ENCODE data around the gene DUOXA1.
"Not testable (repeated sequence)": the region's sequence is repeated elsewhere in the genome, so short reads cannot be mapped to it uniquely, and the experiment has no call there.

Gene DUOXA1

GRCh38 chr15:45089712-45090373 lies 39.8 kb downstream of the DUOXA1 start:
- Mint-ChIP-seq H3K36me3 (ENCODE audit: low read depth) (no peaks in the 10 kb centered on the region), H3K4me1 (ENCODE audit: low read depth) (no peaks in the 10 kb centered on the region), H3K27me3 (ENCODE audit: low read depth) (peaks cover 21% of the 10 kb centered on the region)

GRCh38 chr15:45088801-45089711 lies 40.6 kb downstream of the DUOXA1 start:
- DNase-seq (ENCODE audit: low spot score): no peak
- Mint-ChIP-seq H3K27me3 (ENCODE audit: low read depth) (peaks cover 21% of the 10 kb centered on the region), H3K4me3 (no peak overlapping the region), H3K36me3 (ENCODE audit: low read depth) (no peaks in the 10 kb centered on the region), H3K27ac (no peak overlapping the region), H3K4me1 (ENCODE audit: low read depth) (no peaks in the 10 kb centered on the region), H3K9me3 (no peaks in the 10 kb centered on the region)

More at GRCh38 chr15:45089712-45090373, 39.8 kb downstream of the DUOXA1 start:
- Mint-ChIP-seq H3K27ac (no peak overlapping the region), H3K9me3 (no peaks in the 10 kb centered on the region), H3K4me3 (no peak overlapping the region)
- DNase-seq (ENCODE audit: low spot score): no peak

GRCh38 chr15:45087513-45087912 lies 42.2 kb downstream of the DUOXA1 start:
- Mint-ChIP-seq H3K27ac (no peak overlapping the region), H3K27me3 (ENCODE audit: low read depth) (peaks cover 21% of the 10 kb centered on the region), H3K36me3 (ENCODE audit: low read depth) (no peaks in the 10 kb centered on the region), H3K4me3 (no peak overlapping the region), H3K4me1 (ENCODE audit: low read depth) (no peaks in the 10 kb centered on the region), H3K9me3 (no peaks in the 10 kb centered on the region)
- no peak for DNase-seq (ENCODE audit: low spot score)

GRCh38 chr15:45084163-45084562 lies 45.5 kb downstream of the DUOXA1 start:
- H3K4me1 Mint-ChIP-seq (ENCODE audit: low read depth): no peaks in the 10 kb centered on the region
- no peak for DNase-seq (ENCODE audit: low spot score)
- H3K36me3 Mint-ChIP-seq (ENCODE audit: low read depth): no peaks in the 10 kb centered on the region
- no peak overlapping the region for H3K4me3 Mint-ChIP-seq
- no peaks in the 10 kb centered on the region for H3K9me3 Mint-ChIP-seq
- no peak overlapping the region for H3K27ac Mint-ChIP-seq
- peaks cover 9% of the 10 kb centered on the region for H3K27me3 Mint-ChIP-seq (ENCODE audit: low read depth)

GRCh38 chr15:45083223-45083622 lies 46.5 kb downstream of the DUOXA1 start:
- DNase-seq (ENCODE audit: low spot score): no peak
- no peaks in the 10 kb centered on the region for H3K4me1 Mint-ChIP-seq (ENCODE audit: low read depth)
- no peaks in the 10 kb centered on the region for H3K9me3 Mint-ChIP-seq
- peaks cover 7% of the 10 kb centered on the region for H3K27me3 Mint-ChIP-seq (ENCODE audit: low read depth)
- no peak overlapping the region for H3K27ac Mint-ChIP-seq
- H3K4me3 Mint-ChIP-seq: no peak overlapping the region
- H3K36me3 Mint-ChIP-seq (ENCODE audit: low read depth): no peaks in the 10 kb centered on the region

GRCh38 chr15:45082412-45082811 lies 47.3 kb downstream of the DUOXA1 start:
- H3K4me3 Mint-ChIP-seq; H3K4me1 Mint-ChIP-seq (ENCODE audit: low read depth); H3K9me3 Mint-ChIP-seq; H3K27me3 Mint-ChIP-seq (ENCODE audit: low read depth); H3K27ac Mint-ChIP-seq; DNase-seq (ENCODE audit: low spot score); H3K36me3 Mint-ChIP-seq (ENCODE audit: low read depth): not testable (repeated sequence)

GRCh38 chr15:45080593-45080992 lies 49.1 kb downstream of the DUOXA1 start:
- not testable (repeated sequence) for H3K27me3 Mint-ChIP-seq (ENCODE audit: low read depth); H3K4me1 Mint-ChIP-seq (ENCODE audit: low read depth); H3K4me3 Mint-ChIP-seq; H3K27ac Mint-ChIP-seq; H3K9me3 Mint-ChIP-seq; H3K36me3 Mint-ChIP-seq (ENCODE audit: low read depth); DNase-seq (ENCODE audit: low spot score)

- not testable (repeated sequence) for H3K9me3 Mint-ChIP-seq; H3K27ac Mint-ChIP-seq; DNase-seq (ENCODE audit: low spot score); H3K36me3 Mint-ChIP-seq (ENCODE audit: low read depth); H3K4me1 Mint-ChIP-seq (ENCODE audit: low read depth); H3K4me3 Mint-ChIP-seq; H3K27me3 Mint-ChIP-seq (ENCODE audit: low read depth)
Measured at GRCh38 chr15:45079628-45080246, 49.9 kb downstream of the DUOXA1 start.

GRCh38 chr15:45079201-45079600 lies 50.5 kb downstream of the DUOXA1 start:
- H3K9me3 Mint-ChIP-seq; H3K4me1 Mint-ChIP-seq (ENCODE audit: low read depth); H3K27me3 Mint-ChIP-seq (ENCODE audit: low read depth); DNase-seq (ENCODE audit: low spot score); H3K27ac Mint-ChIP-seq; H3K4me3 Mint-ChIP-seq; H3K36me3 Mint-ChIP-seq (ENCODE audit: low read depth): not testable (repeated sequence)

- not testable (repeated sequence) for H3K27ac Mint-ChIP-seq; DNase-seq (ENCODE audit: low spot score); H3K9me3 Mint-ChIP-seq; H3K4me1 Mint-ChIP-seq (ENCODE audit: low read depth); H3K4me3 Mint-ChIP-seq; H3K27me3 Mint-ChIP-seq (ENCODE audit: low read depth); H3K36me3 Mint-ChIP-seq (ENCODE audit: low read depth)
Measured at GRCh38 chr15:45077391-45077790, 52.3 kb downstream of the DUOXA1 start.

- H3K9me3 Mint-ChIP-seq; H3K4me1 Mint-ChIP-seq (ENCODE audit: low read depth); DNase-seq (ENCODE audit: low spot score): not testable (repeated sequence)
Measured at GRCh38 chr15:45075440-45076320, 54.0 kb downstream of the DUOXA1 start.

GRCh38 chr15:45073602-45074001 lies 56.1 kb downstream of the DUOXA1 start:
- not testable (repeated sequence) for H3K36me3 Mint-ChIP-seq (ENCODE audit: low read depth); H3K27me3 Mint-ChIP-seq (ENCODE audit: low read depth); H3K4me3 Mint-ChIP-seq; H3K27ac Mint-ChIP-seq; H3K9me3 Mint-ChIP-seq; DNase-seq (ENCODE audit: low spot score); H3K4me1 Mint-ChIP-seq (ENCODE audit: low read depth)

More at GRCh38 chr15:45075440-45076320, 54.0 kb downstream of the DUOXA1 start:
- H3K27me3 Mint-ChIP-seq (ENCODE audit: low read depth); H3K27ac Mint-ChIP-seq; H3K36me3 Mint-ChIP-seq (ENCODE audit: low read depth); H3K4me3 Mint-ChIP-seq: not testable (repeated sequence)

GRCh38 chr15:45069942-45070360 lies 59.7 kb downstream of the DUOXA1 start:
- H3K36me3 Mint-ChIP-seq (ENCODE audit: low read depth): not testable (repeated sequence)

More at GRCh38 chr15:45069942-45070360, 59.7 kb downstream of the DUOXA1 start:
- H3K4me1 Mint-ChIP-seq (ENCODE audit: low read depth); H3K27me3 Mint-ChIP-seq (ENCODE audit: low read depth); H3K4me3 Mint-ChIP-seq; H3K27ac Mint-ChIP-seq; DNase-seq (ENCODE audit: low spot score); H3K9me3 Mint-ChIP-seq: not testable (repeated sequence)
